HG03558 (cell line): ENCODE data around the gene MAP4K2.

Experiments used
- ATAC-seq: cut with Tn5 transposase; IDR thresholded peaks from one replicate; pipeline ENCODE4 v1.9.1; 2021; ENCODE audit warnings: moderate number of reproducible peaks; ENCODE audit not compliant: unreplicated experiment; ENCODE audit errors: extremely low read depth

Gene MAP4K2

DNA sequence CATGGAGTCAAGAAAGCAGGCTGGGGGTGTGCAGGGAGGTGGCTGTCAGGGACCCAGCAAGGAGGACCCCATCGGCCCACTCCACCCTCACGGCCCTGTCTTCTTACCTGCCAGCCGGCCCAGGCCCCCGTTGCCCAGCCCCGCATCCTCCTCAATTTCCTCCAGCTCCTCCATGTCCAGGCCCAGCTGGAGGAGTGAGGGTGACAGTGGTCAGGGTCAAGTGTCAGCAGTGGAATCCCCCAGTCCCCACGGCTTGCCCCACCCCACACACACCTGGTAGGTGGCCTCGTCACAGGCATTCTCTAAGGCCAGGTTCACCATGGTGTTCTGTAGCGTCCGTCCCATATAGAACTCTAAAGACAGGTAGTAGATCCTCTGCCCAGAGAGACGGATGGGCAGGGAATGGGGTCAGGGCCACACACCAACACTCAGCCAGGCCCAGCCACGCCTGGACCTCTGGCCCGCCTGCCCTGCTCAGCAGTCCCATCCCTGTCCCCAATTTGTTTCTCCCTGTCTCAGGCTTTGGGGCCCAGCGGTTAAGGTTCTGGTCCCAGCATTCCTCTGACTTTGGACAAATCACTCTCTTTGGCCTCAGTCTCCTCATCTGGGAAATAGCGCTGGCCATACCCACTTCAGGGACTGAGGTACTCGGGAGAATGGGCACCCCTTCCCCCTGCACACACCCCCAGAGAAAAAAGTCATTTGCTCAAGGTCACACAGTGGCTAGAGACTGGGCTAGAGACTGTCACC is 44.5 kb downstream of the MAP4K2 start:
- no peak for ATAC-seq

DNA sequence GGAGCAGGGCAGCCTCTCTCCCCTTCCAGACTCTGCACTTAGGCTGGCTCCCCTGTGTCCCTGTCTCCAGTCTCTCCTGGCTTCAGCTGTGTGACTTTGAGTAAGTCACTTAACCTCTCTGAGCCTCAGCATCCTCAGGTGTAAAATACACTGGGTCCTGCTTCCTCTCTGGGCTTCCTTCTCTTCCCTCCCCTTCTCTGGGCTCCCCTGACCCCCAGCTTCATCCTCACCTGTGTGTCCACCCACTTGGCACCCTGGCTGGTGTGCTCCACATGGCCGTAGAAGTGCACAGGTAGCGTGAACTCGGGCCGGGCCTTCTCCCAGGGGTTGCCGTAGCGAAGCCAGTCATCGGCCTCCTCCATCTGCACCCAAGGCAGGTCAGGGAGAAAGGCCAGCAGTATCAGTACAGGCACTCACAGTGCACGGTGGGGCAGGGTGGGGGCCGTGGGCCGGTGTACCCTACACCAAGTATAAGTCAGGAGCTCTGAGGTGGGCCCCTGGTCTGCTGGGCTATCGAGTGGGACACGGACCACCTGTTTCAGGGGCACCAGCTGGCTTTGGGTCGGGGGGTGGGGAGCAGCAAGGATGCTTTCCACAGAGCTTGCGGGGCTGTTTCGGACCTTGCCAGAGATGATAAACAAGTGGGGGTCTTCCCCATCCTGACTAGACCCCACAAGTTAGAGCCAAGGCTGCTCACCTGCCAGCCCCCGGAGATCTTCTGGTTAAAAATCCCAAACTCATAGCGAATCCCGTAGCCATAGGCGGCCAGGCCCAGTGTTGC is 45.3 kb downstream of the MAP4K2 start:
- ATAC-seq: no peak

DNA sequence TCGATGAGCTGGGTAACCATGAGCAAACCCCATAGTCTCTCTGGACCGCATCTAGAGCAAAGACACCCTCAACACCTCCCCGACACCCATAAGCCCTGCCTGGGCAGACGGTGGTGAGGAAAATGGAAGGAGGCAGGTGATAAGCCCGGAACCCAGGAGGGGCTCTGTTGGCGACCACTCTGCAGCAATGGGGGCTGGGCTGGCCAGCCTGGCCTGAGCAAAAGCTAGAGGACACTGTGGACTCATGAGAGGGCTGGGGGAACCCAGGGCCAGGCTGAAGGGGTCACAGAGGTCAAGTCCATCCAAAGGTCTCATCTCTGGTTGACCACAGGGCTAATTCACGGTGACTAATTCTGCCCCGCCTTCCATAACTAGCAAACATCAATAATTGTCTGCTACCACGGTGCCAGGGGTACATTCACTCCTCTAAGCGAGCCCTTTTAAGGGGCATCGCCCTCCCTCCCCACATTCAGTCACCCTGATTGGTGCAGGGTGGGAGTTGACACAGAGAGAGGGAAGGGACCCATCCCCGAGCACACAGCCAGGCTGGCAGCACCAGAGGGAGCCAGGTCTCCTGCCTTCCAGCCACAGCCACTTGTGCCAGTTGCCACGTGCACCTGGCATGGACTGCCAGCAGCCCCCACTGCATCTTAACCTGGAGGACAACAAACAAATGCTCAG is 47.2 kb downstream of the MAP4K2 start:
- no peak for ATAC-seq

DNA sequence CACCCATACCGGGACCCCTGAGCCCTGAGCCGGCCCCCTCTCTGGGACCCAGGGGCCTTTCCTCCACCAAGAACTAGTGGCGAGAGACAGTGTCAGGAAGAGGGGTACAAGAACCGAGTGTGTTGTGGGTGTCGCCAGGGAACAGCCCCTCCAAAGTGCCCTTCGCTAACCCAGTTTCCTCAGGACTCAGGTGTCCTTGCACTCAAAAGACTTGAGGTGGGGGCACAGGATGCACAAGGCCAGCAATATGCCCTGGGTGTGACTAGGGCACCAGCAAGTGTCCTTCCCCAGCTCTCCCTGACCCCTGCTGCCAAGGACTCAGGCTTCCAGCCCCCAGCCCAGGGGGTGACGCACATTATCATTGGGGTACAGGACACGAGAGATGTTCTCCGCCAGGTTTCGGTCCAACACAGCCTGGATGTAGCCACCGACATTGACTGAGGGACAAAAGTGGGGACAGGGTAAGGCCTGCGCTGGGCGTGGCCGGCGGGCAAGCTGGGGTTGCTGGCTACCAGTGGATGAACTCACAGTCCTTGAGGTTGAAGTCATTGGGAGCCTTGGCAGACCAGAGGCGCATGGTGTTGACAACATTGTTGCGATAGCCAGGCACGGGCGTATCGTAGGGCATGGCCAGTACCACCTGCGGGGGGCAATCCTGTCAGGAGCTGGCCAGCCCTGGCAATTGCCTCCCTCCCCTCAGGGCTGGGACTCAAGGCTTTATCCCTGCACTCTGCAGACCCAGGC is 47.9 kb downstream of the MAP4K2 start:
- ATAC-seq: no peak

DNA sequence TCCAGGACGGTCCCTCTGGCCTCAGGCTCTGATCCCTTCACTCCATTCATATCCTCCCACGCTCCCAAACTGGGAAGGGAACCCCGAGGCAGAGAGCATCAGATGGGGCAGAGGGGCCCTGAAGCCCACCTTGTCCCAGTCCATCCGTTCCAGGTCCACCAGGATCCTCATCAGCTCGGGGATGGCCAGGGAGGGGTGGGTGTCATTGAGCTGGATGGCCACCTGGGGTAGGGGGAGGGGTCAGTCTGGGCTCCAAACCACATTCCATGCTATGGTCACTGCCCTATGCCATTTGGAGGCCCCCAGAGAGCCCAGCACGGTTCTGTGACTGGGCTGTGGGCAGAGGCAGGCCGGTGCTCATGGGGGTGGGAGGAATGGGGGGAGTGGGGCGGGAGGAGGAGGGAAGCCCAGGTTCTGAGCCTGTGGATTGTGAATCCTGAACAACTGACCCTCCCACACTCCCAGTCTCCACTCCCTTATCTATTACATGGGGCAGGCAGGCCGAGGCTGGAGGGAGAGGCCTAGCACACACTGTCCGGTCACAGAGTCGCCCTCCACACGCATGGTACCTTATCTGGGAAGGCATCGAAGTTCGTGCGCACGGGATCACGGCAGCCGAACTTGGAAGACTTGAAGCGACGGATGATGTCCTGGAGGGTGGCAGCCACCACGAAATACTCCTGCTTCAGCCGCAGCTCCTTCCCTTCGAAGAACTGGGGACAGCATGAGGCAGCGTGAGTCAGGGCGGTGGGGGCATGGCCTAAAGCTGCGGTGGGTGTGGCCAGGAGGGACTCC is 48.7 kb downstream of the MAP4K2 start:
- ATAC-seq: no peak

DNA sequence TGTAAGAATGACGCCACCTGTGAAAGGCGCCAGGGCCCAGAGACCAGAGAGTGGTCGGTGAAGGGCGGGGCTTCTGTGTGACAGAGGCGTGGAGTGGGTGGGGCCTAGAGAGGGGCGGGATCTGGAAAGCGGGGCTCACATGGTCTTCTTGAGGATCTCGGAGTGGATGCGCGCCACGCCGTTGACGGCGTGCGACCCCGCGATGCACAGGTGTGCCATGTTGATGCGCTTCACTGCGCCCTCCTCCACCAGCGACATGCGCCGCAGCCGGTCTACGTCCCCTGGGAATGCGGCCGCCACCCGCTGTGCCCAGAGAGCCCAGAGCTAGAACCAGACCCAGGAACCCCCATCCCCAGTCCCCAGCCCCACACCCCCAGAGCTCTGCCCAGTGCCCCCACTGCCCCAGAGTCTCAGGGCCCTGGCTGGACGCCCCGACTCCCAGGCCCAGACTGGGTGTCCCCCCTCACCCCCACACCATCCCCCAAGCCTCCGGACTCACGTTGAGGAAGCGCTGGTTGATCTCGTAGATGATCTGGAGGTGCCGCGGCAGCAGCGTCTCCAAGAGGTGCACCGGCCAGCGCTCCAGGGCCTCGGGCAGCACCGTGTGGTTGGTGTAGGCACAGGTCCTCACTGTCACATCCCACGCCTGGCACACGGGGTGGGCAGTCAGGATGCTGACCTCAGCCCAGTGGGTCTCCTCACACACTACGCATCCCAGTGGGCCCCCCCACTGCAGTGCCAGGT is 49.5 kb downstream of the MAP4K2 start:
- no peak for ATAC-seq

DNA sequence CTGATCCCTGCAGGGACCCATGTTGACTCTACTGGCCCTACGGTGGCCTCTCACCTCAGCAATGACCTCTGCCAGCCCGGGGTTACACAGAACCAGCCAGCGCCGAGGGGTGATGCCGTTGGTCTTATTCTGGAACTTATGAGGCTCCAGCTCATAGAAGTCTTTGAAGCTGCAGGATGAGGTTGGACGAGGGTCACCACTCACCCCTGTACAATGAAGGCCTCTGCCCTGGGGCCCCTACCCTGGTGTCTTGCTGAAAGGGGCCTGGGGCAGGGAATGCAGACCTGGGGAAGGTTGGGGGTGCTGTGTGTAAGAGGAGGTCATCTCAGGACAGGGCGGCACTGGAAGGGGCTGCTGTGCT is 50.0 kb downstream of the MAP4K2 start:
- no peak for ATAC-seq

DNA sequence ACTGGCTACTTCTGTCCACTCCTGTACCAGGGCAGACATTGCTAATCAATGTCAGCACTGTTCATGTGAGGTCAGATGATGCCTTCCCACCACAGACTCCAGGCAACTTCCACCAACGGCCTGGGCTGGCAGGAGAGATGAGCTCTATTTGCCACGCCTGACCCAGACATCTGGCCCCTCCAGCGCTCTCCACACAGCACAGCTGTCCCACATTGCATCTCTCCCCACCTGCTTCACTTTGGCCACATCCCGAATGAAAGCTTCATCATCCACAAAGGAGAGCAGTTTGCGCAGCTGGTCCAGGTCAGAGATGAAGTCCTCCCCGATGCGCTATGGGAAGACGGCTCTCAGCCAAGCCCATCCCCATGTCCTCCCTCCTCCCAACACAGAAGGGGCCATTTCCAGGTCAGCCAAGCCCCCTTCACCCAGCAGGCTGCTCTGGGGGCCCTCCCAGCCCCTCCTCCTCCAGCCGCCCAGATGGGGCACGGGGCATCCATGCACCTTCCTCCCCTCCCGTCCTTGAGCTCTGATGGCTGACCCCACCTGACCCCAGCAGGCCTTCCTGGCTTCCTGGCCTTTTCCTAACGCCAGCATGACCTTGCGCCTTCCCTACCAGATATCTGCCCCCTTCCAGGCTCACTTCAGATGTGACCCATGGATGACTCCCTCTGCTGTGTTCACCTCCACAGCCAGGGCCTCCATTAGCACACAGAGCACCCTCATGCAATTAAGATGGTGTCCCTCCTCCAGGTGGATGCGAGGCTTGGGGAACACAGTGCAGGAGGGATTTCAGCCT is 50.6 kb downstream of the MAP4K2 start:
- ATAC-seq: no peak

DNA sequence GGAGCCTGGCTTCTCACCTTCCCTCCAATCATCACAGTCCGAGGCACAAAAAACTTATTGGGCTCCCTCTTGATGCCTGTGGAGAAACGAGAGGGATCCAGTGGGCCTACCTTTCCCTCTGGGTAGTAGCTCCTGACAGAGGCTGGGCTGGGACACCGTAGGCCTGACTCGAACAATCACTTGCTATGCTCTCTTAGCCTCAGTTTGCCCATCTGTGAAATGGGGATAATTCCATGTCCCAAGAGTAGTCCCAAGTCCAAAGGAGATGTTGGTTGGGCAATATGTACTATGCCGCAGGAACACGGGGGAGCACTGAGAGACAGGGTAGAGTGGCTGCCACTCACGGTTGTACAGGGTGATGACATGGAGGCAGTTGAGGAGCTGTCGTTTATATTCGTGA is 51.4 kb downstream of the MAP4K2 start:
- ATAC-seq: no peak

DNA sequence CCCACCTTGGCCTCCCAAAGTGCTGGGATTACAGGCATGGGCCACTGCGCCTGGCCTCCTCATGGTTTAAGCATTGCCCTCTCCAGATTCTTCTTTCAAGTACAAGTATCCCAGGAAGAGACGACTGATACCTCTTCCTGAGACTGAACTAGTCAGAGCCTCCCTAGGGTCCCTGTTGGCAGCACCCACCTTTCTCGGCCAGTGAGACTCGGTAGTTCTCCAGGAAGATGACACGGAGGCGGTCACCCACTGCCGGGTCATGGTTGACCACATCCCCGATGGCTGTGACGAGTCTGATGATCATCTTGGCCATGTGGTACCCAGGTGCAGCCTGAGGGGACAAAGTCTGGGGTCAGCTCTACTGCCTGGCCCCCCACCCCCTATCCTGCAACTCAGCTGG is 51.9 kb downstream of the MAP4K2 start:
- no peak for ATAC-seq

DNA sequence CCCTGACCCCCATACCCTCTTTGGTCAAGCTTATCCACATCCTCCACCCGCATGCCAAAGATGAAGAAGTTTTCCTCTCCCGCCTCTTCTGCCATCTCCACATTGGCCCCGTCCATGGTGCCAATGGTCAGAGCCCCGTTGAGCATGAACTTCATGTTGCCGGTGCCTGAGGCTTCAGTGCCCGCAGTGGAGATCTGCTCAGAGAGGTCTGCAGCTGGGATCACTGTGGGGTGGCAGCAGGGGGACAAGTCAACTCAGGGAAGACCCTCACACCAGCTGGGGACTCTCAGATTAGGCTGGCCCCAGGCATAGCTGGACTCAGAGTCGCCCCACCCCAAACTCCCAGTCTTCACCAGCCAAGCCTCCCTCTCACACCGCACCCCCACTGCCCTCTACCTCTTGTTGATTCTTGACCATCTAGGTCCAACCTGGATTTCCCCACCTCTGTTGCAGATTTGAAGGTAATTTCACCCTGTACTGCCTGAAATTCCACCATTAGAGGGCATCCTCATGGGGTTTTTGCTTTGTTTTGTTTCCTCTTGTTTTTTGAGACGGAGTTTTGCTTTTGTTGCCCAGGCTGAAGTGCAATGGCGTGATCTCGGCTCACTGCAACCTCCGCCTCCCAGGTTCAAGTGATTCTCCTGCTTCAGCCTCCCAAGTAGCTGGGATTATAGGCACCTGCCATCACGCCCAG is 52.5 kb downstream of the MAP4K2 start:
- ATAC-seq: no peak

DNA sequence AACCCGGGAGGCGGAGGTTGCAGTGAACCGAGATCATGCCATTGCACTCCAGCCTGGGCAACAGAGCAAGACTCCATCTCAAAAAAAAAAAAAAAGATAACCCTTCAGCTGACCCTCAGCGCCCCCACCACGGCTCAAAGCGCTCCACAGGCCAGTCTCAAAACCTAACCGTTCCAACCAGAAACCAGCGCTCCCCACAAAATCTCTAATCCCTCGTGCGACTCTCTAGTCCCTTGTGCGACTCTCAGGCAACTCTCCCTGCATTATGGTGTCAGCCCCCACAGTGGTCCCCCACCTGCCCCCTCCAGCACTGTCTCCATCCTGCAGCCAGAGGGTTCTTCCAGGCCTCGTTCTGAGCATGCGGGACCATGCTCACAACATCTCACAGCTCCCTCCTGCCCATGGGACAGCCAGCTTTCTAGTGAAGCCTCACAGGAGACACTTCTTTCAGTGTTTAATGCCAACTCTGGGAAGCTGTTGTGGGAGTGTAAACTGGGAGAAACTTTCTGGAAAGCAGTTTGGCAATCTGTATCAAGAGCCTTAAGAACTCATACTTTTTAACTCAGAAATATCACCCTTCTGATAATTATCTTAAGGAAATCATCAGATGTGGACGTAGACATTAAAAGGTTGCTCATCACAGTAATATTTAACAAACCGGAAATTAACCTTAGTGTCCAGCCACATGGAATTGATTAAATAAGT is 54.9 kb downstream of the MAP4K2 start:
- no peak for ATAC-seq

DNA sequence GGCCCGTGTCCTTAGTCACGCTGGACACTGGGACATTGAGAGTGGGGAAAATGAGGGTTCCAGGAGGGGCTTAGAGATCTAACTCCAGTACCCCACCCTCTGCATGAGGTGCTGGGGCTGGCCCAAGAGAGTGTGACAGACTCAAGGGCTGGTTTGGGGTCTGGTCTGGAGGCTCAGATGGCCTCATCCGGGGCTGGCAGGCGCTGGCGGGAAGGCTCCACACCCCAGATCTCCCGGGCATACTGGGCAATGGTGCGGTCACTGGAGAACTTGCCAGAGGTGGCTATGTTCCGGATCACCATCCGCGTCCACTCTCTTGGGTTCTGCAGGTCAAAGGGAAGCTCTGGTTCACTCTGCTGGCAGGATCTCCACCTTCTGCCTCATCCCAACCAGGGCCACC is 56.5 kb downstream of the MAP4K2 start:
- no peak for ATAC-seq

DNA sequence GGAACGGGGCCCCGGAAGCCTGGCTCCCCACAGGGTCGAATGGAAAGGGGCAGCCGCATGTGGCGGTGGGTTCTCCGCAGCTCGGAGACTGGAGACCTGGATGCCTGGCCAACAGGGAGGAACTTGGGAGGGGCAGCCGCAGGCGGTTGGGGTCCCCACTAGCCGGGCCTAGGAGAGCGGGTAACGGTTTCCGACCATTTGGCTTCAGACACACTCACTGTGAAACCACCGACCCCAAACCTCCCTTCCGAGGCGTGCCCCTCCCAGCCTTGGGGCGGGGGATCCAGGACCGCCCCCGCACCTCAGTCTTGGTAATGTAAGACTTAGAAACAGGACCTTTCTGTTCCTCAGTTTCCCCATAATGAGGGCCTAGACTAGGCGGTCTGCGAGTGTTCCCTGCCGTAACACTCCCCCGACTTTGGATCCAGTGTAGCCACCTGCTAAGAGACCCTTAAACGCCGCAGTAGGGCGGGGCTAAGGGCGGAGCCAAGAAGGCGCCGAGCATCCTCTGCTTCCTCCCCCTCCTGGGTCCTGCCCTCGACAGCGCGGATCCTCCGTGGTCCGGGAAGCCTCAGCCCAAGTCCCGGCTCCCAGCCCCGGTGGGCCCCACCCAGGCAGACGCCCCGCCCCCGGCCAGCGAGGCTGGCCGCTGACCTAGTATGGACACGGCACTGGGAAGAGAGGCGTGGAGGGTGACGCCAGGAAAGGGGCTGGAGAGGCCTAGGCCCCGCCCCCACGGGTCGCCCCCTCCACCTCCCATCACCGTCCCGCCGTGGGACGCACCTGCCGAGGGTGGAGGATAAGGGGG is 57.3 kb downstream of the MAP4K2 start:
- no peak for ATAC-seq

DNA sequence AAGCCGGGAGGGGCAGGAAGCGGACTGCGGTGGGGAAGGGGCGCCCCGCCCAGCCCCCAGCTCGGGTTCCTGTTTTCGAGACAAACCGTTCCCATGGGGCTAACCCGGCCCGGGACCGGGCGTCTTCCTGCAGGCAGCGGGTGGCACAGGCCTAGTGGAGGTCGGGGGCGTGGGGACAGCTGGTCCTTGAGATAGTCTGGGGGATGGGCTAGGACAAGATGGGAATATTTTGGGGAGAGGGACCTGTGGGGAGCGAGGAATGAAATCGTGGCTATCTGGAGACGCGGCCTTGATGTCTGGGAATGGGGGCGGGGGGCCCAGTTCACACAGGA is 57.9 kb downstream of the MAP4K2 start:
- ATAC-seq: no peak

DNA sequence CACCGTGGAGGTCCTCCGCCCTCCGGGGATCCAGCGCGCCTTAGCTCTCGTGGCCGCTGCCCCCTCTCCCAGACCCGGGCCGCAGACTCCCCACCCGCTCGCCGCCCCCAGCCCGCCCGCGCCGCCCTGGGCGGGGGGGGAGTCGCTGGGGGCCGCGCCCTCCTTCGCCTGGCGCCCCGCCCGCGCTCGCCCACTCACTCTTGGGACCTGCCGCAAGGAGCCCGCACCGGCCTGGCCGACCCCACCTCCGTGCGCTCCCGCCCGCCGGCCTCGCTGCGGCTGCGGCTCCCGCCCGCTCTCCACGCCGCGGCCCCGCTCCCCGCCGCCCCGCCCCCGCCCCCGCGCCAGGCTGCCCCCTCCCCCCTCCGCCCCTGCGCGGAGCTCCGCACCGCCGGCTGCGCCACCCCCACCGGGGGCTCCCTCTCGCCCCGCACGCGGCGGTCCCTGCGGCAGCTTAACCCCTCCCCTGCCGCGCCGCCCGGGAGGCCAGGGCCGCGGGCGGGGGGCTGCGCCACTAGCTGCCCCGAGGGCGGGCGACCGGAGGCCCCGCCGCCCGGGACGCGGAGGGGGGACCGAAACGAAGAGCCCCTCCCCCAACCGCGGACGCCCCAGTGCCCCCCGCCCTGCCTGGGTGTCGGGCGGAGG is 58.3 kb downstream of the MAP4K2 start:
- ATAC-seq: no peak
